Mucosa of rectum (tissue), 2 donors: ENCODE results near the gene TRABD2B.

Source experiments
- H3K27ac ChIP-seq, 2 donors: one replicate each; pipeline ENCODE4 v1.7.0; 2013; ENCODE audit warnings: inconsistent platforms in 2 of 2, low read depth in 2 of 2, low read length in 2 of 2
- H3K27me3 ChIP-seq, 2 donors: one replicate each; pipeline ENCODE4 v1.7.0; 2013; ENCODE audit warnings: low read length in 2 of 2; ENCODE audit not compliant: control insufficient read depth in 2 of 2, insufficient read depth in 2 of 2
- H3K36me3 ChIP-seq, 2 donors: one replicate each; pipeline ENCODE4 v1.7.0; 2013; ENCODE audit warnings: low read length in 2 of 2; ENCODE audit not compliant: control insufficient read depth in 2 of 2, insufficient read depth in 2 of 2
- H3K4me1 ChIP-seq, 2 donors: one replicate each; pipeline ENCODE4 v1.7.0; 2013; ENCODE audit warnings: low read length in 2 of 2, mild to moderate bottlenecking in 1 of 2; ENCODE audit not compliant: control insufficient read depth in 2 of 2, insufficient read depth in 2 of 2
- H3K4me3 ChIP-seq, 2 donors: one replicate each; pipeline ENCODE4 v1.7.0; 2013; ENCODE audit warnings: low read length in 2 of 2
- H3K9ac ChIP-seq, 2 donors: one replicate each; pipeline ENCODE4 v1.7.0; 2013; ENCODE audit warnings: low read length in 2 of 2, low read depth in 1 of 2, mild to moderate bottlenecking in 1 of 2
- H3K9me3 ChIP-seq, 2 donors: one replicate each; pipeline ENCODE4 v1.7.0; 2013; ENCODE audit warnings: low read length in 2 of 2; ENCODE audit not compliant: control insufficient read depth in 2 of 2
- donor health status: healthy.
- donor health status: Normal muscosa, but diverticular disease.

Gene TRABD2B

DNA sequence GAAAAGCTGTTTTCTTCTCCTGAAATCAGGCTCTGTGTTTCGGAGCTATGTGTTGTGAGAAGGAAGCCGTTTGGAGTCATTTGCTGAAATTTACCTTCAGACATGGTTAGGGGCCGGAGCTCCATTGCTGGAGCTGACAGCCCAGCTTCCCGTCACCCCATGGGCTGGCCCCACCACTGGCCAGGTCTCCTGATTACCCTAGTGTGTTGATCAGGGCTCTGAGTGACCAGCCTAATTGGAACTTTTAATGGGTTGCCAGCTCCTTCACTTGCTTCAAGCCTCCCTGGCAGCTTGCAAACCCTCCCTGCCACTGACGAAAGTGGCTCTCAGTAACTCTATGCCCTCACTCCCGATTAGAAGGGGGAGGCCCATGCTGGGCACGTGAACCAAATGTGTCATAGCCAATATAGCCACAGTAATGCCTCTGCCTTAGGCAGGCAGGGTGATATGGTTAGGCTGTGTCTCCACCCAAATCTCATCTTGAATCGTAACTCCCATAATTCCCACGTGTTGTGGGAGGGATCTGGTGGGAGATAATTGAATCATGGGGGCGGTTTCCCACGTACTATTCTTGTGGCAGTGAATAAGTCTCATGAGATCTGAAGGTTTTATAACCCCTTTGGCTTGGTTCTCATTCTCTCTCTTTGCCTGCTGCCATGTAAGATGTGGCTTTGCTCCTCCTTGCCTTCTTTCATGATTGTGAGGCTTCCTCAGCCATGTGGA is 224.1 kb downstream of the TRABD2B start:
- peaks cover 0 to 4% of the 10 kb centered on the region in 2 donors for H3K4me1 ChIP-seq
- no peaks in the 10 kb centered on the region for H3K36me3 ChIP-seq
- H3K9me3 ChIP-seq = no peaks in the 10 kb centered on the region
- H3K4me3 ChIP-seq = no peak overlapping the region
- H3K27me3 ChIP-seq = no peaks in the 10 kb centered on the region
- no peak overlapping the region for H3K9ac ChIP-seq
- H3K27ac ChIP-seq = no peak overlapping the region

GRCh38 chr1:47772281-47772680 is 224.9 kb downstream of the TRABD2B start:
- Histone ChIP-seq H3K9me3 (no peaks in the 10 kb centered on the region), H3K4me3 (no peak overlapping the region), H3K27ac (peak overlapping the region; percentile 32 to 59), H3K36me3 (no peaks in the 10 kb centered on the region), H3K9ac (no peak overlapping the region), H3K27me3 (no peaks in the 10 kb centered on the region), H3K4me1 (peaks cover 0 to 4% of the 10 kb centered on the region in 2 donors)

DNA sequence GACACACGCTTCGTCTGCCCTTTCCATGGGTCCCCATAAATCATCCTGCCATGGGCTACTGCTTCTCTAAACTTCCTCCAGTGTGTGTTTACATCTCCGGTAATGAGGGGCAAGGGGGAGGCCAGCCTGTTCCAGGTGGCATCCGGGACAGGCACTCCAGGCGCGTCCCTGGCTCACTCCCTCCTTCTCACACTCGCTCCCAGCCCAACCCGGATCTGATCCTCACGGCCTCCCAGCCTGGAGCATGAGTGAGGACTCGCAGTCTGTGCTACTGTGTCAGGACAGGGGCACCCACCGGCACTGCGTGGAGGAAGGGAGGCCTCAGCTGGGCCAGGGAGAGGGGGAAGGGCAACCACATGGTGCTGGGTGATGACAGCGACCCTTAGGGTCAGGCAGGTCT is 225.4 kb downstream of the TRABD2B start:
- Histone ChIP-seq H3K36me3 (no peaks in the 10 kb centered on the region), H3K27me3 (no peaks in the 10 kb centered on the region), H3K9me3 (no peaks in the 10 kb centered on the region), H3K27ac (peak overlapping the region; percentile 32 to 59), H3K4me1 (peaks cover 0 to 4% of the 10 kb centered on the region in 2 donors), H3K9ac (no peak overlapping the region), H3K4me3 (no peak overlapping the region)

- Histone ChIP-seq H3K9me3 (no peaks in the 10 kb centered on the region), H3K36me3 (no peaks in the 10 kb centered on the region), H3K9ac (no peak overlapping the region), H3K27ac (no peak overlapping the region), H3K4me3 (no peak overlapping the region), H3K27me3 (no peaks in the 10 kb centered on the region), H3K4me1 (peaks cover 0 to 4% of the 10 kb centered on the region in 2 donors)
These were observed 227.2 kb downstream of the TRABD2B start for GRCh38 chr1:47769983-47770382.

DNA sequence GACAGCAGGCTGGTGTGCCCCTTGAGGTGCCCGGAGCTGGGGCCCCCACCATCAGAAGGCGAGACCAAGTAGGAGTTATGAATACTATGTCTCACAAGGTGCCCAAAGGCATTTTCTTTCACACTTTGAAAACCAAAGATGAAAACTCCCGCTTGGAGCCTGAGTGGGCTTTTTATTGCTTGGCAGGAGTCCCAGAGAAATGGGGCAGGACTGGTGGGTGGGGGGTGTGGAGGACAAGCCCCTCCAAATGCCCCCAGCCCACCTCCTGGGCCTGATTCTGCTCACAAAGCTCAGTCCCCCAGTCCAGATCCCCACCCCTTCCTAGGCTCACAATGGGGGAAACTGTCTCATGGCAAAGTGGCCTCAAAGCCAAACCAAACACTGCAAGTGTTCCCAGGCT is 227.9 kb downstream of the TRABD2B start:
- Histone ChIP-seq H3K27ac (no peak overlapping the region), H3K9ac (no peak overlapping the region), H3K9me3 (no peaks in the 10 kb centered on the region), H3K27me3 (no peaks in the 10 kb centered on the region), H3K36me3 (no peaks in the 10 kb centered on the region), H3K4me3 (no peak overlapping the region), H3K4me1 (peaks cover 0 to 4% of the 10 kb centered on the region in 2 donors)

- H3K27me3 ChIP-seq = no peaks in the 10 kb centered on the region
- no peaks in the 10 kb centered on the region for H3K9me3 ChIP-seq
- H3K9ac ChIP-seq = no peak overlapping the region
- H3K36me3 ChIP-seq = no peaks in the 10 kb centered on the region
- no peak overlapping the region for H3K27ac ChIP-seq
- peaks cover 0 to 4% of the 10 kb centered on the region in 2 donors for H3K4me1 ChIP-seq
- no peak overlapping the region for H3K4me3 ChIP-seq
These were observed 229.5 kb downstream of the TRABD2B start for GRCh38 chr1:47767741-47768100.

DNA sequence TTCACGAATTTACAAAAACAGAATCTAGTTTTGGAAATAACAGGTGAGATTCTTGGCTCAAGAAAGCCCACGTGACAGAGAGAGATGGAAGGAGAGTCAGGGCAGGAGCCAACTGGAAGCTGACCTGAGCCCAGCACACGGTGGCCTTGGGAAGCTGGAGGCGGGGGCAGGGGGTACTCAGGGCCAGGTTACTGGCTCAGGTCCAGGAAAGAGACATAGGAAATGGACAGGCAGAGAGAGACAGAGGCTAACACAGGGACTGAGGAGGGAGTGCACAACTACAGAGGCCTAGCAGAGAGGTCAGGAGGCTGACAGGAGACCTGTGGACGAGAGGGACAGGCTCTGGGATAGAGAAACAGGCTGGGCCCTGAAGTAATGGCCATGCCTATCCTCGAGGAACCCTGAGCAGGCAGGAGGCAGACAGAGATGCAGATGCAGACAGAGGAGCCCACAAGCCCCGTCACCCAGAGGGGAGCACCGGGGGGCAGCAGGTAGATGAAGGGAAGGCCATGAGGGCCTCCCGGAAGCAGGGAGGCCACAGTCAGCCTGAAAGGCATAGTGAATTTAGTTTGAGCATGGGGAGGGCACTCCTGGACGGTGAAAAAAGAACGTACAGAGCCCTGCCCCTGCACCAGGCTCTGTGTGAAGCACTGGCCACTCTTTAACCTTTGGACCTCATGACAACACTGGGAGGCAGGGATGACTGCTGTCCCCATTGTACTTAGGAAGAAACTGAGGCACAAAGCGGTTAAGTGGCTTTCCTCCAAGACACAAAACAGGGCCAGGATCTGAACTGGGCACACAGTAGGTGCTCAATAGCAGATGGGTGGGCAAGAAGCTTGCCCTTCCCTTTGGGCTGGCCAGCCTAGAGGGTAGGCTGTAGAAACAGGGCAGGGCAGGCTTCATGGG is 230.1 kb downstream of the TRABD2B start:
- Histone ChIP-seq H3K27ac (no peak overlapping the region), H3K27me3 (no peaks in the 10 kb centered on the region), H3K4me3 (no peak overlapping the region), H3K9ac (no peak overlapping the region), H3K4me1 (peaks cover 0 to 4% of the 10 kb centered on the region in 2 donors), H3K9me3 (no peaks in the 10 kb centered on the region), H3K36me3 (no peaks in the 10 kb centered on the region)

DNA sequence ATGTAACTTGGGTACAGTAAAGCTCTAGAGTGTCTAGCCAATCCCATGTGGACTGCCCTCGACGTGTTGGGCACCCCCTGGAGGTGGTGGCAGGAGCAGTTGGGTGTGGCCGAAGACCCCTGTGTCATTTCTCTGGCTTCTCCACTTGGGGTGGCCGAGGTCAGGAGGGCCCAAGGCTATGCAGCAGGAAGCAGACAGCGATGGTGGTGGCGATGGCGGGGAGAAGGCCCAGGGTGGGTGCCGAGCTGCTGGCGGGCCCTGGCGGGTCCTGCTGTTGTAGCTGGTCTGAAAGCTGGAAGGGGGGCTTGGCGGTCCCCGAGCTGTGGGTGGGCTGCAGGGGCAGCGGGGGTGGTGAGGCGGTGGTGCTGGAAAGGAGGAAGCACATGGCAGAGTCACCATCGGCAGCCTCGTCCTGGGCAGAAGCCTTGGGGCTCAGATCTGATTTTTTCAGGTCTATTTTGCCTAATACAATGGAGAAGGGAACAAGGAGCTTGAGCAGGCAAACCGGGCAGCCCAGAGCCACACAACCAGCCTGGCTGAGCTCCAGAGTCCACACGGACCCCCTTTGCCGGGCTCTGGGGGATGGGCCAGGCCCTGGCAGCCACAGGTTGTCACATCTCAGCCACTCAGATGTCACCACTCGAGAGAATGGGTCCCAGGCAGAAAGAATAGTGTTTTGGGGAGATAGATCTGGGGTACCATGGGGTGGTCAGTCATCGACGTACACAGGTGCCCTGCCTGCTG is 231.3 kb downstream of the TRABD2B start:
- Histone ChIP-seq H3K27ac (no peak overlapping the region), H3K36me3 (no peaks in the 10 kb centered on the region), H3K27me3 (no peaks in the 10 kb centered on the region), H3K4me1 (no peaks in the 10 kb centered on the region), H3K4me3 (no peak overlapping the region), H3K9ac (no peak overlapping the region), H3K9me3 (no peaks in the 10 kb centered on the region)

DNA sequence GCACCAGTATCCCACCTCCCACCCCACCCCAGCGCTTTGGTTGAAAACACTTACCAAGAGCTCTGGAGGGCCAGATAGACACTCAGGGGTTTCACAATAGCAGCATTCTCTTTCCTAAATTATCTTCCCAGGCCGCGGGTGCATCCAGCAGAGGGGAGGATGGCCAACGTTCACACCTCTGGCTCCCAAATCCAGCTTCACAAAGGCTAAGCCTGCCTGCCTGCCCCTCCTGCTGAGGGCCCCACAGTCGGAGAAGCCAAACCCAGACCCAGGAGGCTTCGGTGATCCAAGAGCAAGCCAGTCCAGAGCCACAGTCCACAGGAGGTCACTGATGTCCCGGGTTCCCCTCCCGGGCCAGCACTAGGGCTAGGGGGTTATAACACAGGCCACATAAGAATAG is 231.9 kb downstream of the TRABD2B start:
- H3K36me3 ChIP-seq = no peaks in the 10 kb centered on the region
- no peaks in the 10 kb centered on the region for H3K9me3 ChIP-seq
- H3K9ac ChIP-seq = no peak overlapping the region
- H3K4me3 ChIP-seq = no peak overlapping the region
- no peaks in the 10 kb centered on the region for H3K4me1 ChIP-seq
- H3K27ac ChIP-seq = no peak overlapping the region
- H3K27me3 ChIP-seq = no peaks in the 10 kb centered on the region
